NB4 (cell line): ENCODE results near the gene UTS2B.

ENCODE experiments used
- DNase-seq: peaks from one replicate; pipeline ENCODE4 v3.0.0; 2010; ENCODE audit warnings: low read depth
- H3K4me3 ChIP-seq: one replicate; pipeline ENCODE4 v1.5.1; 2011; ENCODE audit warnings: mild to moderate bottlenecking, low read depth, low read length, moderate library complexity
- CTCF ChIP-seq: IDR thresholded peaks from one replicate; pipeline ENCODE4 v1.5.1; 2012; ENCODE audit warnings: low read depth, low read length
- MAX ChIP-seq: IDR thresholded peaks from 2 replicates; pipeline ENCODE4 v1.6.1; 2011; ENCODE audit warnings: low read depth, low read length
- MYC ChIP-seq: IDR thresholded peaks from 2 replicates; pipeline ENCODE4 v1.6.1; 2011; ENCODE audit warnings: low read depth, low read length
- POLR2A ChIP-seq: IDR thresholded peaks from 2 replicates; pipeline ENCODE4 v1.6.1; 2011; ENCODE audit warnings: mild to moderate bottlenecking; ENCODE audit not compliant: insufficient read length; ENCODE audit errors: extremely low read depth

UTS2B gene

GRCh38 chr3:191328383-191328961 is 1.9 kb downstream of the UTS2B start:
- peak overlapping the region; percentile 65 for H3K4me3 ChIP-seq
- no peak for DNase-seq
- TF ChIP-seq MYC (no peak), MAX (no peak), CTCF (no peak), POLR2A (no peak)

GRCh38 chr3:191327526-191327925 is 2.8 kb downstream of the UTS2B start:
- H3K4me3 ChIP-seq, result no peak overlapping the region
- no peak for TF ChIP-seq MAX
- TF ChIP-seq MYC, result no peak
- TF ChIP-seq CTCF, result no peak
- no peak for TF ChIP-seq POLR2A
- DNase-seq, result no peak

- TF ChIP-seq MAX (no peak), POLR2A (no peak), CTCF (no peak), MYC (no peak)
- DNase-seq, result no peak
- no peak overlapping the region for H3K4me3 ChIP-seq
Measured at GRCh38 chr3:191324936-191325335, 5.4 kb downstream of the UTS2B start.

GRCh38 chr3:191321019-191321767 is 9.1 kb downstream of the UTS2B start:
- no peak for DNase-seq
- no peak overlapping the region for H3K4me3 ChIP-seq
- TF ChIP-seq MAX, result no peak
- no peak for TF ChIP-seq CTCF
- no peak for TF ChIP-seq POLR2A
- no peak for TF ChIP-seq MYC

- H3K4me3 ChIP-seq, result no peak overlapping the region
- TF ChIP-seq POLR2A (no peak), MYC (no peak), CTCF (no peak), MAX (no peak)
- no peak for DNase-seq
Measured at GRCh38 chr3:191320316-191320715, 10.0 kb downstream of the UTS2B start.
